ENCODE data around the gene SENP3. TPM values are rescaled to one million over a fixed set of nuclear protein-coding genes. Genes with fewer than 3 reads are reported as not detected.

Gene SENP3
- total and polyA plus RNA-seq, 2 of the 13 experiments (the other 11 are each of a cell fraction or from before 2014, with no cell fraction given), result 55.8 to 75.4 TPM

GRCh38 chr17:7544911-7545310 is 16.8 kb upstream of the SENP3 start (continued):
- no peak for TF ChIP-seq ZBTB39 (CRISPR knock-in tag; IDR thresholded peaks at IDR 0.05)
- no peak for TF ChIP-seq ZBED4 (CRISPR knock-in tag; IDR thresholded peaks at IDR 0.05; ENCODE audit: borderline replicate concordance)
- no peak for TF ChIP-seq HOMEZ (CRISPR knock-in tag; IDR thresholded peaks at IDR 0.05; ENCODE audit: low read depth)
